Measurements from ENCODE around the gene TTLL8.

- TF ChIP-seq CTCF (IDR thresholded peaks at IDR 0.05), result no peak
- TF ChIP-seq REST (IDR thresholded peaks at IDR 0.05; ENCODE audit: insufficient read depth in 1 of 2, low read depth in 2 of 2, low read length in 1 of 2), result no peak
- no peak for TF ChIP-seq TCF7L2 (IDR thresholded peaks at IDR 0.05; ENCODE audit: low read depth, low read length)
- no peak for TF ChIP-seq POLR2AphosphoS5 (IDR thresholded peaks at IDR 0.05; ENCODE audit: low read depth, low read length)
- TF ChIP-seq SIN3A (IDR thresholded peaks at IDR 0.05; ENCODE audit: borderline replicate concordance, insufficient read depth, low read depth, low read length), result no peak
These were observed 22.0 kb upstream of the TTLL8 start for GRCh38 chr22:50080077-50080465.

All from Panc1 (cell line).